MM.1S (cell line): ENCODE data around the gene PNLIP.

Experiments used
- DNase-seq: peaks from one replicate; pipeline ENCODE4 v3.0.0-alpha.2; 2015
- H2AFZ ChIP-seq: fragments of 300-600 bp; sonication (generic); 2 replicates; pipeline ENCODE4 v1.6.0; 2016; ENCODE audit warnings: antibody characterized with exemption, low read length
- H3F3A ChIP-seq: fragments of 300-600 bp; sonication (generic); 2 replicates; pipeline ENCODE4 v1.6.1; 2016; ENCODE audit warnings: mild to moderate bottlenecking, antibody characterized with exemption, low read length, moderate library complexity, mixed read lengths; ENCODE audit not compliant: insufficient read depth
- H3K27ac ChIP-seq: fragments of 300-600 bp; sonication (generic); 2 replicates; pipeline ENCODE4 v1.5.1; 2016; ENCODE audit warnings: mild to moderate bottlenecking, low read length
- H3K27me3 ChIP-seq: fragments of 300-600 bp; sonication (generic); replicated peaks from 2 replicates; pipeline ENCODE4 v1.6.0; 2016; ENCODE audit warnings: low read length; ENCODE audit not compliant: insufficient read depth
- H3K36me3 ChIP-seq: fragments of 300-600 bp; sonication (generic); replicated peaks from 2 replicates; pipeline ENCODE4 v1.6.1; 2016; ENCODE audit warnings: mild to moderate bottlenecking, low read length, mixed read lengths; ENCODE audit not compliant: insufficient read depth
- H3K4me1 ChIP-seq: fragments of 300-600 bp; sonication (generic); 2 replicates; pipeline ENCODE4 v1.6.1; 2016; ENCODE audit warnings: low read length, mixed read lengths
- H3K4me2 ChIP-seq: fragments of 300-600 bp; sonication (generic); 2 replicates; pipeline ENCODE4 v1.6.0; 2016; ENCODE audit warnings: low read depth, low read length
- H3K4me3 ChIP-seq: fragments of 300-600 bp; sonication (generic); 2 replicates; pipeline ENCODE4 v1.5.1; 2016; ENCODE audit warnings: low read length, mixed read lengths
- H3K79me2 ChIP-seq: fragments of 300-600 bp; sonication (generic); 2 replicates; pipeline ENCODE4 v1.6.1; 2016; ENCODE audit warnings: mixed run types, low read length, mixed read lengths
- H3K9ac ChIP-seq: fragments of 300-600 bp; sonication (generic); 2 replicates; pipeline ENCODE4 v1.6.1; 2016; ENCODE audit warnings: low read length, mixed read lengths
- H3K9me2 ChIP-seq: fragments of 300-600 bp; sonication (generic); replicated peaks from 2 replicates; pipeline ENCODE4 v1.6.1; 2016; ENCODE audit warnings: mild to moderate bottlenecking, low read length, mixed read lengths; ENCODE audit not compliant: insufficient read depth
- H3K9me3 ChIP-seq: fragments of 300-600 bp; sonication (generic); replicated peaks from 2 replicates; pipeline ENCODE4 v1.6.1; 2016; ENCODE audit warnings: mild to moderate bottlenecking, low read length, mixed read lengths; ENCODE audit not compliant: insufficient read depth
- H4K20me1 ChIP-seq: fragments of 300-600 bp; sonication (generic); 2 replicates; pipeline ENCODE4 v1.6.1; 2016; ENCODE audit warnings: mild to moderate bottlenecking, low read length, moderate library complexity, mixed read lengths; ENCODE audit not compliant: insufficient read depth
- CTCF ChIP-seq: fragments of 300-600 bp; sonication (generic); IDR thresholded peaks from 2 replicates; pipeline ENCODE4 v1.5.1; 2016; ENCODE audit warnings: antibody characterized with exemption, low read length, mixed read lengths
- EZH2 ChIP-seq: fragments of 300-600 bp; sonication (generic); optimal IDR thresholded peaks from 2 replicates; pipeline ENCODE3; 2017; ENCODE audit warnings: low read depth, mild to moderate bottlenecking, antibody characterized with exemption, low read length, mixed read lengths
- EZH2phosphoT487 ChIP-seq: fragments of 300-600 bp; sonication (generic); IDR thresholded peaks from 2 replicates; pipeline ENCODE4 v1.6.1; 2018; ENCODE audit warnings: antibody characterized with exemption, low read length

The PNLIP gene

GRCh38 chr10:116524736-116525135, 21.0 kb upstream of the PNLIP start:
- no peak overlapping the region for H3K27ac ChIP-seq
- no peaks in the 10 kb centered on the region for H3K9me3 ChIP-seq
- no peaks in the 10 kb centered on the region for H4K20me1 ChIP-seq
- H3K4me3 ChIP-seq, result no peak overlapping the region
- H3K9ac ChIP-seq, result no peak overlapping the region
- H3K79me2 ChIP-seq, result no peaks in the 10 kb centered on the region
- H3K36me3 ChIP-seq, result no peaks in the 10 kb centered on the region
- H3F3A ChIP-seq, result no peaks in the 10 kb centered on the region
- H3K9me2 ChIP-seq, result no peaks in the 10 kb centered on the region
- no peak for TF ChIP-seq EZH2
- TF ChIP-seq EZH2phosphoT487, result no peak
- no peak for TF ChIP-seq CTCF
- DNase-seq, result no peak
- H3K27me3 ChIP-seq, result no peaks in the 10 kb centered on the region
- H3K4me2 ChIP-seq, result no peak overlapping the region
- H3K4me1 ChIP-seq, result no peaks in the 10 kb centered on the region
- H2AFZ ChIP-seq, result no peak overlapping the region

- Histone ChIP-seq H3K4me1 (no peaks in the 10 kb centered on the region), H3K4me2 (no peak overlapping the region), H3K36me3 (no peaks in the 10 kb centered on the region), H3K79me2 (no peaks in the 10 kb centered on the region), H2AFZ (no peak overlapping the region), H3K9ac (no peak overlapping the region), H3K9me2 (no peaks in the 10 kb centered on the region), H3K9me3 (no peaks in the 10 kb centered on the region), H3K27me3 (no peaks in the 10 kb centered on the region), H3K27ac (no peak overlapping the region), H3F3A (no peaks in the 10 kb centered on the region), H4K20me1 (no peaks in the 10 kb centered on the region), H3K4me3 (no peak overlapping the region)
- DNase-seq, result no peak
- no peak for TF ChIP-seq EZH2
- TF ChIP-seq CTCF, result no peak
- TF ChIP-seq EZH2phosphoT487, result no peak
Observed at GRCh38 chr10:116526219-116526618, 19.5 kb upstream of the PNLIP start.

GRCh38 chr10:116536810-116537209, 8.9 kb upstream of the PNLIP start:
- Histone ChIP-seq H3K9me2 (no peaks in the 10 kb centered on the region), H2AFZ (no peak overlapping the region), H3K36me3 (no peaks in the 10 kb centered on the region), H3K27ac (no peak overlapping the region), H3K4me3 (no peak overlapping the region), H3K9ac (no peak overlapping the region), H4K20me1 (no peaks in the 10 kb centered on the region), H3K27me3 (no peaks in the 10 kb centered on the region), H3K9me3 (no peaks in the 10 kb centered on the region), H3K79me2 (no peaks in the 10 kb centered on the region), H3K4me1 (no peaks in the 10 kb centered on the region), H3K4me2 (no peak overlapping the region), H3F3A (no peaks in the 10 kb centered on the region)
- no peak for TF ChIP-seq CTCF
- TF ChIP-seq EZH2phosphoT487, result no peak
- no peak for TF ChIP-seq EZH2
- no peak for DNase-seq

GRCh38 chr10:116538456-116538855, 7.3 kb upstream of the PNLIP start:
- Histone ChIP-seq H3K9me2 (no peaks in the 10 kb centered on the region), H3K27ac (no peak overlapping the region), H3K36me3 (no peaks in the 10 kb centered on the region), H3F3A (no peaks in the 10 kb centered on the region), H4K20me1 (no peaks in the 10 kb centered on the region), H2AFZ (no peak overlapping the region), H3K9ac (no peak overlapping the region), H3K27me3 (no peaks in the 10 kb centered on the region), H3K4me2 (no peak overlapping the region), H3K79me2 (no peaks in the 10 kb centered on the region), H3K4me1 (no peaks in the 10 kb centered on the region), H3K4me3 (no peak overlapping the region), H3K9me3 (no peaks in the 10 kb centered on the region)
- no peak for TF ChIP-seq CTCF
- no peak for DNase-seq
